OCI-LY3 (cell line): Measurements from ENCODE around the gene IMPACT.

Source experiments
- H2AFZ ChIP-seq: fragments of 200-600, 300-600 bp; shearing (Covaris generic); 2 replicates; pipeline ENCODE4 v1.6.0; 2014; ENCODE audit warnings: antibody characterized with exemption, low read depth, low read length
- H3K27ac ChIP-seq: fragments of 200-600, 300-600 bp; sonication (generic); 2 replicates; pipeline ENCODE4 v1.5.1; 2014; ENCODE audit warnings: mild to moderate bottlenecking, low read length, moderate library complexity, mixed read lengths
- H3K27me3 ChIP-seq: fragments of 200-600, 300-600 bp; sonication (generic); 2 replicates; pipeline ENCODE4 v1.6.1; 2014; ENCODE audit warnings: low read depth, low read length, mixed read lengths
- H3K36me3 ChIP-seq: fragments of 200-600, 300-600 bp; sonication (generic); replicated peaks from 2 replicates; pipeline ENCODE3; 2014; ENCODE audit warnings: low read depth, low read length, mixed read lengths
- H3K4me1 ChIP-seq: fragments of 300-600, 200-600 bp; sonication (generic); 2 replicates; pipeline ENCODE4 v1.6.1; 2014; ENCODE audit warnings: low read length, mixed read lengths
- H3K4me2 ChIP-seq: fragments of 200-600, 300-600 bp; sonication (generic); 2 replicates; pipeline ENCODE4 v1.6.1; 2014; ENCODE audit warnings: low read length, mixed read lengths
- H3K4me3 ChIP-seq: fragments of 300-600, 200-600 bp; sonication (generic); 2 replicates; pipeline ENCODE4 v1.5.1; 2014; ENCODE audit warnings: antibody characterized with exemption, mild to moderate bottlenecking, low read length, moderate library complexity
- H3K79me2 ChIP-seq: fragments of 300-600, 200-600 bp; shearing (Covaris generic); 2 replicates; pipeline ENCODE4 v1.6.1; 2014; ENCODE audit warnings: mild to moderate bottlenecking, low read length, mixed read lengths
- H3K9ac ChIP-seq: fragments of 300-600, 200-600 bp; shearing (Covaris generic); 2 replicates; pipeline ENCODE4 v1.6.0; 2014; ENCODE audit warnings: mild to moderate bottlenecking, low read length, moderate library complexity
- H3K9me3 ChIP-seq: fragments of 200-600, 300-600 bp; shearing (Covaris generic); 2 replicates; pipeline ENCODE4 v1.6.1; 2014; ENCODE audit warnings: low read length, mixed read lengths; ENCODE audit not compliant: insufficient read depth
- H4K20me1 ChIP-seq: fragments of 200-600, 300-600 bp; sonication (generic); 2 replicates; pipeline ENCODE4 v1.6.1; 2016; ENCODE audit warnings: low read length, mixed read lengths; ENCODE audit not compliant: insufficient read depth
- EZH2phosphoT487 ChIP-seq: fragments of 200-600 bp; shearing (Covaris generic); IDR thresholded peaks from 2 replicates; pipeline ENCODE4 v1.6.1; 2018; ENCODE audit warnings: antibody characterized with exemption, mixed run types, low read depth
- TF ChIP-seq, protein P1 (sequence below): fragments of 200-600, 300-600 bp; sonication (generic); IDR thresholded peaks from 2 replicates; pipeline ENCODE4 v1.5.1; 2014; ENCODE audit warnings: antibody characterized with exemption, low read length, low read depth

The IMPACT gene

DNA sequence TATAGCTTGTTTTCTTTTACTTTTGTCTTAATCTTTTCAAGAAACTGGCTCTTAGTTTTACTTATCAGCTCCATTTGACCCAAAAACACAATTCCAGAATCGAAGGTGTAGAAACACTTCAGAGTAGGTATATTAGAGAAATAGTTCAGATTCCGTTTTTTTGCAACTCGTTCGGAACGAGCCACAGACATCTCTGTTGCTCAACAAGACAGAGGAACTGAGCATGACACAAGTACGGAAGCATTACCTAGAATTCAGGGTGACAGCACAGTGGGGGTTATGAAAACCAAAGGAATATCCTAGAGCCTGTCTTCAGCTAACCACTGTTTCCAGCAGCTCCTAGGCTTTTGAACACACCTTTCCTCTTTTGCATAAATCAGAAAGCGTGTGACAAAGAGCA, 39.0 kb downstream of the IMPACT start:
- no peak overlapping the region for H3K4me2 ChIP-seq
- H3K9ac ChIP-seq: no peak overlapping the region

DNA sequence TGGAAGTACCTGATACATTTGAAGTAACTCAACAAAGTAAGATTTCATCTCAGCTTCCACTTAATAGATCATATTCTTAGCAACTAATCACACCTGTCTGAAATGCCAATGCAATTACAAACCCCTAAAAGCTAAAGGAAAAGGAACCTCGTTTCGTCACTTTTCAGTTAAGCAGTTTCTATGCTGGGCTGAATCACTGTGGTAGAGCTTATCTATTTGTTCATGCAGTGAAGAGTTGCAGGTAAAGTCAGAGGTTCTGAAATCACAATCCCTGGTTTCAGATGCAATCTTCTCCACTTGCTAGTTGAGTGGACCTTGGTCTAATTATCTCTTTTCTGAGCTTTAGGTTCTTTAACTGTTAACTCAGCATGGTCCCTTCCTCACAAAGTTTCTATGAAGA, 40.3 kb downstream of the IMPACT start:
- H4K20me1 ChIP-seq: no peaks in the 10 kb centered on the region
- H3K36me3 ChIP-seq: no peaks in the 10 kb centered on the region
- no peak overlapping the region for H3K4me3 ChIP-seq
- no peak overlapping the region for H3K4me2 ChIP-seq
- no peaks in the 10 kb centered on the region for H3K9me3 ChIP-seq
- TF ChIP-seq, protein P1, sequence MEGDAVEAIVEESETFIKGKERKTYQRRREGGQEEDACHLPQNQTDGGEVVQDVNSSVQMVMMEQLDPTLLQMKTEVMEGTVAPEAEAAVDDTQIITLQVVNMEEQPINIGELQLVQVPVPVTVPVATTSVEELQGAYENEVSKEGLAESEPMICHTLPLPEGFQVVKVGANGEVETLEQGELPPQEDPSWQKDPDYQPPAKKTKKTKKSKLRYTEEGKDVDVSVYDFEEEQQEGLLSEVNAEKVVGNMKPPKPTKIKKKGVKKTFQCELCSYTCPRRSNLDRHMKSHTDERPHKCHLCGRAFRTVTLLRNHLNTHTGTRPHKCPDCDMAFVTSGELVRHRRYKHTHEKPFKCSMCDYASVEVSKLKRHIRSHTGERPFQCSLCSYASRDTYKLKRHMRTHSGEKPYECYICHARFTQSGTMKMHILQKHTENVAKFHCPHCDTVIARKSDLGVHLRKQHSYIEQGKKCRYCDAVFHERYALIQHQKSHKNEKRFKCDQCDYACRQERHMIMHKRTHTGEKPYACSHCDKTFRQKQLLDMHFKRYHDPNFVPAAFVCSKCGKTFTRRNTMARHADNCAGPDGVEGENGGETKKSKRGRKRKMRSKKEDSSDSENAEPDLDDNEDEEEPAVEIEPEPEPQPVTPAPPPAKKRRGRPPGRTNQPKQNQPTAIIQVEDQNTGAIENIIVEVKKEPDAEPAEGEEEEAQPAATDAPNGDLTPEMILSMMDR: no peak
- TF ChIP-seq EZH2phosphoT487: no peak
- no peaks in the 10 kb centered on the region for H3K79me2 ChIP-seq
- no peaks in the 10 kb centered on the region for H3K27me3 ChIP-seq
- H3K4me1 ChIP-seq: peaks cover 12% of the 10 kb centered on the region
- no peak overlapping the region for H3K27ac ChIP-seq
- no peak overlapping the region for H2AFZ ChIP-seq
- no peak overlapping the region for H3K9ac ChIP-seq

More for the DNA sequence above, 39.0 kb downstream of the IMPACT start:
- Histone ChIP-seq H3K27me3 (no peaks in the 10 kb centered on the region), H3K36me3 (no peaks in the 10 kb centered on the region), H2AFZ (no peak overlapping the region), H3K4me3 (no peak overlapping the region), H4K20me1 (no peaks in the 10 kb centered on the region), H3K79me2 (no peaks in the 10 kb centered on the region), H3K27ac (no peak overlapping the region), H3K4me1 (peaks cover 12% of the 10 kb centered on the region), H3K9me3 (no peaks in the 10 kb centered on the region)
- TF ChIP-seq EZH2phosphoT487: no peak
- TF ChIP-seq, protein P1: no peak

DNA sequence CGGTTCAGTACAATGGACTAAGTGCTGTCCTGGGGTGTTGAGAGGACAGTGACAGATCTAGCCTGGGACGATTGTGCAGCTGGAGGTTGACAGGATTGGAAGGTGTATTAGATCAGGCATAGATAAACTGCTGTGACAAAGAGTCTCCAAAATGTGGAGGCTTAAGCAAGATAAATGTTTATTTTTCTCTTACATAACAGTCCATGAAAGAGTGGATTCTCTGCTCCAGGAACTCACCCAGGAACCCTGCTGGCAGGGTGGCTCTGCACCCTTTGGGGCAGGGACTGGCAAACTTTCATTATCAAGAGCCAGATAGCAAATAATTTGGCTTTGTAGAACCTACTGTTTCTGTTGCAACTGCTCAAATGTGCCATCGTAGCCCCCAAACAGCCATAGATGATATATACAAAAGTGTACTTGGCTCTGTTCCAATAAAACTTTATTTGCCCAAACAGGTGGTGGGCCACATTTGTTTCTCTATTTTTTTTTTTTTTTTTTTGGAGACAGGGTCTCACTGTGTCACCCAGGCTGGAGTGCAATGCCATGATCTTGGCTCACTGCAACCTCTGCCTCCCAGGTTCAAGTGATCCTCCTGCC, 43.6 kb downstream of the IMPACT start:
- H2AFZ ChIP-seq: no peak overlapping the region
- H3K4me1 ChIP-seq: peaks cover 12% of the 10 kb centered on the region
- H3K27ac ChIP-seq: no peak overlapping the region
- H3K9me3 ChIP-seq: no peaks in the 10 kb centered on the region
- no peaks in the 10 kb centered on the region for H3K36me3 ChIP-seq
- H4K20me1 ChIP-seq: no peaks in the 10 kb centered on the region
- TF ChIP-seq, protein P1: no peak
- TF ChIP-seq EZH2phosphoT487: no peak
- no peak overlapping the region for H3K4me2 ChIP-seq
- no peaks in the 10 kb centered on the region for H3K79me2 ChIP-seq
- no peak overlapping the region for H3K9ac ChIP-seq
- H3K4me3 ChIP-seq: no peak overlapping the region
- H3K27me3 ChIP-seq: no peaks in the 10 kb centered on the region

DNA sequence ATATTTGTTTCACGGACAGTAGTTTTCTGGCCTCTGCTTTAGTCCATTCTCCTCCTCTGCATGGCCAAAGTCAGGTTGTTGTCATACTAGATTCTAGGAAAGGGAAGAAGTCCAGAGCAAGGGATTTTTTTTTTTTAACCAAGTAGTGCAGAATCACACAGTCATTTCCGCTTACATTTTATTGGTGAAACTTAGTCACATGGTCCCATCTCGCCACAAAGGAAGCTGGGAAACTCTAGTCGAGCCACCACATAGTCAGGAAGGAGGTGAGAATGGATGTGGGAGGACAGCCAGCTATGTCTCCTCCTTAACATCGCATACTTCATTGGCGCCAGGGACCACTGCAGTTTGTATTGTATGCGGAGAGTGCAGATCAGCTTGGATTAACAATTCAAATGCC, 44.3 kb downstream of the IMPACT start:
- Histone ChIP-seq H3K27ac (no peak overlapping the region), H3K36me3 (no peaks in the 10 kb centered on the region), H2AFZ (no peak overlapping the region), H3K4me3 (no peak overlapping the region), H3K79me2 (no peaks in the 10 kb centered on the region), H4K20me1 (no peaks in the 10 kb centered on the region), H3K4me2 (no peak overlapping the region), H3K9me3 (no peaks in the 10 kb centered on the region), H3K9ac (no peak overlapping the region), H3K27me3 (no peaks in the 10 kb centered on the region), H3K4me1 (peaks cover 12% of the 10 kb centered on the region)
- no peak for TF ChIP-seq EZH2phosphoT487
- TF ChIP-seq, protein P1: no peak
